ENCODE measurements around the gene ATOSB.

The ATOSB gene

GRCh38 chr9:35105571-35106342, 9.9 kb downstream of the ATOSB start:
- no peaks in the 10 kb centered on the region for H3K27me3 ChIP-seq (ENCODE audit: control insufficient read depth in 2 of 2, insufficient read depth in 2 of 2, low read length in 2 of 2)
- H3K4me1 ChIP-seq (ENCODE audit: control insufficient read depth in 2 of 2, insufficient read depth in 2 of 2, low read length in 2 of 2) = peaks cover 22 to 24% of the 10 kb centered on the region in 2 donors
- H3K9ac ChIP-seq (ENCODE audit: low read depth in 1 of 2, low read length in 2 of 2) = no peak overlapping the region
- peaks cover 24 to 45% of the 10 kb centered on the region in 2 donors for H3K36me3 ChIP-seq (ENCODE audit: control insufficient read depth in 2 of 2, insufficient read depth in 2 of 2, low read length in 2 of 2)
- no peak overlapping the region for H3K27ac ChIP-seq (ENCODE audit: low read depth in 2 of 2, low read length in 2 of 2)
- H3K4me3 ChIP-seq (ENCODE audit: low read length in 2 of 2) = no peak overlapping the region
- H3K9me3 ChIP-seq (ENCODE audit: control insufficient read depth in 2 of 2, low read length in 2 of 2) = no peaks in the 10 kb centered on the region

GRCh38 chr9:35105126-35105525, 10.5 kb downstream of the ATOSB start:
- Histone ChIP-seq H3K9me3 (ENCODE audit: control insufficient read depth in 2 of 2, low read length in 2 of 2) (no peaks in the 10 kb centered on the region), H3K27me3 (ENCODE audit: control insufficient read depth in 2 of 2, insufficient read depth in 2 of 2, low read length in 2 of 2) (no peaks in the 10 kb centered on the region), H3K27ac (ENCODE audit: low read depth in 2 of 2, low read length in 2 of 2) (no peak overlapping the region), H3K4me3 (ENCODE audit: low read length in 2 of 2) (no peak overlapping the region), H3K4me1 (ENCODE audit: control insufficient read depth in 2 of 2, insufficient read depth in 2 of 2, low read length in 2 of 2) (peaks cover 15 to 18% of the 10 kb centered on the region in 2 donors), H3K9ac (ENCODE audit: low read depth in 1 of 2, low read length in 2 of 2) (no peak overlapping the region), H3K36me3 (ENCODE audit: control insufficient read depth in 2 of 2, insufficient read depth in 2 of 2, low read length in 2 of 2) (peaks cover 30 to 51% of the 10 kb centered on the region in 2 donors)

GRCh38 chr9:35104586-35104985, 11.1 kb downstream of the ATOSB start:
- H3K4me3 ChIP-seq (ENCODE audit: low read length in 2 of 2) = no peak overlapping the region
- peaks cover 33 to 57% of the 10 kb centered on the region in 2 donors for H3K36me3 ChIP-seq (ENCODE audit: control insufficient read depth in 2 of 2, insufficient read depth in 2 of 2, low read length in 2 of 2)
- H3K4me1 ChIP-seq (ENCODE audit: control insufficient read depth in 2 of 2, insufficient read depth in 2 of 2, low read length in 2 of 2) = peaks cover 14 to 17% of the 10 kb centered on the region in 2 donors
- no peaks in the 10 kb centered on the region for H3K9me3 ChIP-seq (ENCODE audit: control insufficient read depth in 2 of 2, low read length in 2 of 2)
- no peaks in the 10 kb centered on the region for H3K27me3 ChIP-seq (ENCODE audit: control insufficient read depth in 2 of 2, insufficient read depth in 2 of 2, low read length in 2 of 2)
- H3K27ac ChIP-seq (ENCODE audit: low read depth in 2 of 2, low read length in 2 of 2) = no peak overlapping the region
- H3K9ac ChIP-seq (ENCODE audit: low read depth in 1 of 2, low read length in 2 of 2) = no peak overlapping the region

GRCh38 chr9:35103660-35104191, 11.9 kb downstream of the ATOSB start:
- Histone ChIP-seq H3K9ac (ENCODE audit: low read depth in 1 of 2, low read length in 2 of 2) (peak overlapping the region; percentile 91 to 98), H3K36me3 (ENCODE audit: control insufficient read depth in 2 of 2, insufficient read depth in 2 of 2, low read length in 2 of 2) (peaks cover 36 to 59% of the 10 kb centered on the region in 2 donors), H3K4me3 (ENCODE audit: low read length in 2 of 2) (peak overlapping the region; percentile 88 to 98)

GRCh38 chr9:35102769-35103659, 12.6 kb downstream of the ATOSB start, which contains the start of gene STOML2:
Gene STOML2, minus strand, starts transcription at chr9:35103131. Its CDS starts 37 bp downstream, at chr9:35103094.
- H3K9me3 ChIP-seq (ENCODE audit: control insufficient read depth in 2 of 2, low read length in 2 of 2) = no peaks in the 10 kb centered on the region
- peaks cover 14 to 17% of the 10 kb centered on the region in 2 donors for H3K4me1 ChIP-seq (ENCODE audit: control insufficient read depth in 2 of 2, insufficient read depth in 2 of 2, low read length in 2 of 2)
- H3K9ac ChIP-seq (ENCODE audit: low read depth in 1 of 2, low read length in 2 of 2) = peak within 1 kb of the TSS; percentile 91 to 98
- H3K4me3 ChIP-seq (ENCODE audit: low read length in 2 of 2) = peak within 1 kb of the TSS; percentile 88 to 98
- H3K36me3 ChIP-seq (ENCODE audit: control insufficient read depth in 2 of 2, insufficient read depth in 2 of 2, low read length in 2 of 2) = peaks cover 36 to 53% of the 10 kb centered on the region in 2 donors
- peak within 1 kb of the TSS; percentile 79 to 80 for H3K27ac ChIP-seq (ENCODE audit: low read depth in 2 of 2, low read length in 2 of 2)
- H3K27me3 ChIP-seq (ENCODE audit: control insufficient read depth in 2 of 2, insufficient read depth in 2 of 2, low read length in 2 of 2) = no peaks in the 10 kb centered on the region

More at GRCh38 chr9:35103660-35104191, 11.9 kb downstream of the ATOSB start:
- Histone ChIP-seq H3K4me1 (ENCODE audit: control insufficient read depth in 2 of 2, insufficient read depth in 2 of 2, low read length in 2 of 2) (peaks cover 14 to 17% of the 10 kb centered on the region in 2 donors), H3K9me3 (ENCODE audit: control insufficient read depth in 2 of 2, low read length in 2 of 2) (no peaks in the 10 kb centered on the region), H3K27me3 (ENCODE audit: control insufficient read depth in 2 of 2, insufficient read depth in 2 of 2, low read length in 2 of 2) (no peaks in the 10 kb centered on the region), H3K27ac (ENCODE audit: low read depth in 2 of 2, low read length in 2 of 2) (peak overlapping the region; percentile 79 to 80)

GRCh38 chr9:35102465-35102768, 13.2 kb downstream of the ATOSB start:
- peaks cover 36 to 50% of the 10 kb centered on the region in 2 donors for H3K36me3 ChIP-seq (ENCODE audit: control insufficient read depth in 2 of 2, insufficient read depth in 2 of 2, low read length in 2 of 2)
- H3K9me3 ChIP-seq (ENCODE audit: control insufficient read depth in 2 of 2, low read length in 2 of 2) = no peaks in the 10 kb centered on the region
- H3K4me1 ChIP-seq (ENCODE audit: control insufficient read depth in 2 of 2, insufficient read depth in 2 of 2, low read length in 2 of 2) = peaks cover 14 to 17% of the 10 kb centered on the region in 2 donors
- H3K27ac ChIP-seq (ENCODE audit: low read depth in 2 of 2, low read length in 2 of 2) = peak overlapping the region; percentile 79 to 80
- no peaks in the 10 kb centered on the region for H3K27me3 ChIP-seq (ENCODE audit: control insufficient read depth in 2 of 2, insufficient read depth in 2 of 2, low read length in 2 of 2)
- H3K9ac ChIP-seq (ENCODE audit: low read depth in 1 of 2, low read length in 2 of 2) = peak overlapping the region; percentile 91 to 98
- peak overlapping the region; percentile 88 to 98 for H3K4me3 ChIP-seq (ENCODE audit: low read length in 2 of 2)

- peaks cover 21 to 32% of the 10 kb centered on the region in 2 donors for H3K36me3 ChIP-seq (ENCODE audit: control insufficient read depth in 2 of 2, insufficient read depth in 2 of 2, low read length in 2 of 2)
- no peak overlapping the region for H3K27ac ChIP-seq (ENCODE audit: low read depth in 2 of 2, low read length in 2 of 2)
- no peak overlapping the region for H3K9ac ChIP-seq (ENCODE audit: low read depth in 1 of 2, low read length in 2 of 2)
- H3K4me1 ChIP-seq (ENCODE audit: control insufficient read depth in 2 of 2, insufficient read depth in 2 of 2, low read length in 2 of 2) = peaks cover 13 to 20% of the 10 kb centered on the region in 2 donors
- no peak overlapping the region for H3K4me3 ChIP-seq (ENCODE audit: low read length in 2 of 2)
- no peaks in the 10 kb centered on the region for H3K9me3 ChIP-seq (ENCODE audit: control insufficient read depth in 2 of 2, low read length in 2 of 2)
- no peaks in the 10 kb centered on the region for H3K27me3 ChIP-seq (ENCODE audit: control insufficient read depth in 2 of 2, insufficient read depth in 2 of 2, low read length in 2 of 2)
Measured at GRCh38 chr9:35097573-35097972, 18.1 kb downstream of the ATOSB start.

GRCh38 chr9:35096035-35096849, 19.4 kb downstream of the ATOSB start, which contains the start of gene PIGO:
Gene PIGO, minus strand, starts transcription at chr9:35096591. Its CDS starts 1,026 bp downstream, at chr9:35095565.
- peak within 1 kb of the TSS; percentile 98 to 99 for H3K27ac ChIP-seq (ENCODE audit: low read depth in 2 of 2, low read length in 2 of 2)
- no peaks in the 10 kb centered on the region for H3K27me3 ChIP-seq (ENCODE audit: control insufficient read depth in 2 of 2, insufficient read depth in 2 of 2, low read length in 2 of 2)
- peak within 1 kb of the TSS; percentile 95 to 98 for H3K9ac ChIP-seq (ENCODE audit: low read depth in 1 of 2, low read length in 2 of 2)
- H3K36me3 ChIP-seq (ENCODE audit: control insufficient read depth in 2 of 2, insufficient read depth in 2 of 2, low read length in 2 of 2) = peaks cover 31 to 36% of the 10 kb centered on the region in 2 donors
- H3K4me3 ChIP-seq (ENCODE audit: low read length in 2 of 2) = peak within 1 kb of the TSS; percentile 92 to 95
- H3K4me1 ChIP-seq (ENCODE audit: control insufficient read depth in 2 of 2, insufficient read depth in 2 of 2, low read length in 2 of 2) = peaks cover 4 to 9% of the 10 kb centered on the region in 2 donors
- no peaks in the 10 kb centered on the region for H3K9me3 ChIP-seq (ENCODE audit: control insufficient read depth in 2 of 2, low read length in 2 of 2)

GRCh38 chr9:35091536-35091935, 24.1 kb downstream of the ATOSB start:
- H3K4me3 ChIP-seq (ENCODE audit: low read length in 2 of 2) = no peak overlapping the region
- H3K9ac ChIP-seq (ENCODE audit: low read depth in 1 of 2, low read length in 2 of 2) = no peak overlapping the region
- H3K9me3 ChIP-seq (ENCODE audit: control insufficient read depth in 2 of 2, low read length in 2 of 2) = no peaks in the 10 kb centered on the region
- H3K27ac ChIP-seq (ENCODE audit: low read depth in 2 of 2, low read length in 2 of 2) = no peak overlapping the region
- peaks cover 4 to 6% of the 10 kb centered on the region in 2 donors for H3K4me1 ChIP-seq (ENCODE audit: control insufficient read depth in 2 of 2, insufficient read depth in 2 of 2, low read length in 2 of 2)
- H3K36me3 ChIP-seq (ENCODE audit: control insufficient read depth in 2 of 2, insufficient read depth in 2 of 2, low read length in 2 of 2) = peaks cover 31 to 60% of the 10 kb centered on the region in 2 donors
- H3K27me3 ChIP-seq (ENCODE audit: control insufficient read depth in 2 of 2, insufficient read depth in 2 of 2, low read length in 2 of 2) = no peaks in the 10 kb centered on the region

All from mucosa of rectum (tissue), 2 donors.